Liver (tissue), 9 donors: ENCODE data around the gene PCDHGA9. TPM values are rescaled to one million over a fixed set of nuclear protein-coding genes. Genes with fewer than 3 reads are reported as not detected.
A peak's percentile ranks its signal among the peaks of the same experiment; 100 is the strongest.
"Not testable (repeated sequence)": the region's sequence is repeated elsewhere in the genome, so short reads cannot be mapped to it uniquely, and the experiment has no call there.

ENCODE experiments used
- DNase-seq: peaks from one replicate; pipeline ENCODE4 v3.0.0-alpha.2; 2017; ENCODE audit warnings: low spot score
- H3K27ac ChIP-seq, 2 donors: one replicate each; pipeline ENCODE4 v1.7.0; 2013; ENCODE audit warnings: inconsistent platforms in 2 of 2, low read length in 2 of 2, control low read depth in 1 of 2, low read depth in 1 of 2, mild to moderate bottlenecking in 1 of 2
- H3K27me3 ChIP-seq, 4 donors: one replicate each; pipeline versions ENCODE4 v1.6.1 to v1.7.0; 2013; ENCODE audit warnings: low read length in 3 of 4, inconsistent platforms in 1 of 4, mild to moderate bottlenecking in 1 of 4, moderate library complexity in 1 of 4; ENCODE audit not compliant: control insufficient read depth in 4 of 4, insufficient read depth in 4 of 4
- H3K36me3 ChIP-seq, 4 donors: one replicate each; pipeline versions ENCODE4 v1.6.1 to v1.7.0; 2013; ENCODE audit warnings: low read length in 3 of 4, mild to moderate bottlenecking in 3 of 4, low read depth in 1 of 4, moderate library complexity in 1 of 4; ENCODE audit not compliant: control insufficient read depth in 4 of 4, insufficient read depth in 3 of 4
- H3K4me1 ChIP-seq, 4 donors: one replicate each; pipeline versions ENCODE4 v1.6.1 to v1.7.0; 2013; ENCODE audit warnings: low read length in 3 of 4, mild to moderate bottlenecking in 3 of 4, moderate library complexity in 1 of 4; ENCODE audit not compliant: control insufficient read depth in 4 of 4, insufficient read depth in 4 of 4
- H3K4me3 ChIP-seq, 3 donors: one replicate each; pipeline versions ENCODE4 v1.6.1 to v1.7.0; 2013; ENCODE audit warnings: low read length in 3 of 3, control low read depth in 1 of 3, low read depth in 1 of 3, mild to moderate bottlenecking in 1 of 3
- H3K9ac ChIP-seq, 2 donors: one replicate each; pipeline ENCODE4 v1.7.0; 2013; ENCODE audit warnings: low read length in 2 of 2, mild to moderate bottlenecking in 2 of 2, moderate library complexity in 2 of 2, control low read depth in 1 of 2, low read depth in 1 of 2
- H3K9me3 ChIP-seq, 4 donors: one replicate each; pipeline versions ENCODE4 v1.6.1 to v1.7.0; 2013; ENCODE audit warnings: low read length in 3 of 4; ENCODE audit not compliant: control insufficient read depth in 4 of 4
- EGR1 ChIP-seq, 2 donors: IDR thresholded peaks; 2 replicates each; pipeline ENCODE4 v1.6.1; 2016 to 2018; ENCODE audit warnings: antibody characterized with exemption in 2 of 2, low read depth in 2 of 2
- HNF4A ChIP-seq, 2 donors: conservative IDR thresholded peaks; 2 replicates each; pipeline ENCODE4 v1.6.1; 2016; ENCODE audit warnings: antibody characterized with exemption in 2 of 2, mild to moderate bottlenecking in 2 of 2
- MAX ChIP-seq: IDR thresholded peaks from 2 replicates; pipeline ENCODE4 v1.6.1; 2016; ENCODE audit warnings: antibody characterized with exemption
- RAD21 ChIP-seq, 2 donors: IDR thresholded peaks; 2 replicates each; pipeline ENCODE4 v1.6.1; 2016; ENCODE audit warnings: antibody characterized with exemption in 2 of 2, mild to moderate bottlenecking in 2 of 2
- WGBS: extraction: QIAGEN DNeasy Blood & Tissue Kit; methylation state at CpG from one replicate; pipeline ENCODE4 v1.1.7; 2013; 5-methylcytosine and 5-hydroxymethylcytosine counted together
- polyA plus RNA-seq, 2 donors: library from polyadenylated mRNA; stranded (reverse) in 1 of 2; unstranded in 1 of 2; fragments of 200-250 nt in 1 of 2; fragments of >200 nt in 1 of 2; fragmentation: Nextera tagmentation in 1 of 2; extraction: Ambion mirVana in 1 of 2; gene quantifications; one replicate each; pipeline versions ENCODE4 v1.2.1 to v1.2.3, GENCODE V29; 2013 to 2015
- total RNA-seq, 2 donors: library from RNA; depleted of rRNA; stranded (reverse); fragments of >200 nt; gene quantifications; one replicate each; pipeline ENCODE4 v1.2.3, GENCODE V29; 2014
- TF ChIP-seq, protein P1 (sequence below): fragments of 150-350 bp; IDR thresholded peaks from 2 replicates; pipeline ENCODE4 v1.5.1; 2017; ENCODE audit warnings: improper control_type of control experiment, low read depth, low read length; ENCODE audit not compliant: missing input control
- donor health status: healthy.
- donor health status: healthy.
- donor health status: healthy.
- donor health status: healthy.
- donor health status: healthy.

PCDHGA9 gene
- total and polyA plus RNA-seq, 4 donors, result 0.11 to 2.8 (median 0.57) TPM

GRCh38 chr5:141387557-141388311 is 14.8 kb upstream of the PCDHGA9 start, which contains the start of gene PCDHGB4:
Gene PCDHGB4 (plus strand): TSS chr5:141387698. CDS start chr5:141387885, 187 bp downstream.
- 16% methylated on average over 22 of the region's 40 CpGs for WGBS
- peaks cover 37 to 88% (median 43%) of the 10 kb centered on the region in 4 donors for H3K9me3 ChIP-seq
- DNase-seq, H3K9ac ChIP-seq, H3K27me3 ChIP-seq, H3K27ac ChIP-seq, H3K4me1 ChIP-seq, H3K36me3 ChIP-seq: not testable (repeated sequence)
- TF ChIP-seq RAD21 (IDR thresholded peaks at IDR 0.05), result peak; percentile 47 to 62
- TF ChIP-seq, protein P1, sequence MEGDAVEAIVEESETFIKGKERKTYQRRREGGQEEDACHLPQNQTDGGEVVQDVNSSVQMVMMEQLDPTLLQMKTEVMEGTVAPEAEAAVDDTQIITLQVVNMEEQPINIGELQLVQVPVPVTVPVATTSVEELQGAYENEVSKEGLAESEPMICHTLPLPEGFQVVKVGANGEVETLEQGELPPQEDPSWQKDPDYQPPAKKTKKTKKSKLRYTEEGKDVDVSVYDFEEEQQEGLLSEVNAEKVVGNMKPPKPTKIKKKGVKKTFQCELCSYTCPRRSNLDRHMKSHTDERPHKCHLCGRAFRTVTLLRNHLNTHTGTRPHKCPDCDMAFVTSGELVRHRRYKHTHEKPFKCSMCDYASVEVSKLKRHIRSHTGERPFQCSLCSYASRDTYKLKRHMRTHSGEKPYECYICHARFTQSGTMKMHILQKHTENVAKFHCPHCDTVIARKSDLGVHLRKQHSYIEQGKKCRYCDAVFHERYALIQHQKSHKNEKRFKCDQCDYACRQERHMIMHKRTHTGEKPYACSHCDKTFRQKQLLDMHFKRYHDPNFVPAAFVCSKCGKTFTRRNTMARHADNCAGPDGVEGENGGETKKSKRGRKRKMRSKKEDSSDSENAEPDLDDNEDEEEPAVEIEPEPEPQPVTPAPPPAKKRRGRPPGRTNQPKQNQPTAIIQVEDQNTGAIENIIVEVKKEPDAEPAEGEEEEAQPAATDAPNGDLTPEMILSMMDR, result peak; percentile 39
- H3K4me3 ChIP-seq, result peak within 1 kb of the TSS; percentile 40 to 50 (median 48)

DNA sequence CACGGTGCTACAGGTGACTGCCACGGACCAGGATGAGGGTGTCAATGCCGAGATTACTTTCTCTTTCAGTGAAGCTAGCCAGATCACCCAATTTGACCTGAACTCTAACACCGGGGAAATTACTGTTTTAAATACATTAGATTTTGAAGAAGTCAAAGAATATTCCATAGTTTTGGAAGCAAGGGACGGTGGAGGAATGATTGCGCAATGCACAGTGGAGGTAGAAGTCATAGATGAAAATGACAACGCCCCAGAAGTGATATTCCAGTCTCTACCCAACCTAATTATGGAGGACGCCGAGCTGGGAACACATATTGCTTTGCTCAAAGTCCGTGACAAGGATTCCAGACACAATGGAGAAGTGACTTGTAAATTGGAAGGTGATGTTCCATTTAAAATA is 13.9 kb upstream of the PCDHGA9 start:
- 42% methylated on average over 10 of the region's 10 CpGs for WGBS
- TF ChIP-seq RAD21 (IDR thresholded peaks at IDR 0.05) (no peak), HNF4A (conservative IDR thresholded peaks at IDR 0.05) (no peak)
- no peak overlapping the region for H3K9ac ChIP-seq
- no peak overlapping the region for H3K27ac ChIP-seq
- DNase-seq, result no peak
- H3K27me3 ChIP-seq, result peaks cover 0 to 4% (median 0%) of the 10 kb centered on the region in 4 donors
- peaks cover 39 to 87% (median 42%) of the 10 kb centered on the region in 4 donors for H3K9me3 ChIP-seq
- H3K36me3 ChIP-seq, result peaks cover 0 to 6% (median 0%) of the 10 kb centered on the region in 4 donors
- H3K4me1 ChIP-seq, result peaks cover 0 to 4% (median 0%) of the 10 kb centered on the region in 4 donors
- peak overlapping the region; percentile 1 to 50 (median 48) for H3K4me3 ChIP-seq

- no peak overlapping the region for H3K27ac ChIP-seq
- H3K4me1 ChIP-seq, result peaks cover 0 to 4% (median 0%) of the 10 kb centered on the region in 4 donors
- peaks cover 40 to 85% (median 41%) of the 10 kb centered on the region in 4 donors for H3K9me3 ChIP-seq
- H3K27me3 ChIP-seq, result peaks cover 0 to 4% (median 0%) of the 10 kb centered on the region in 4 donors
- peaks cover 0 to 6% (median 0%) of the 10 kb centered on the region in 4 donors for H3K36me3 ChIP-seq
- no peak overlapping the region for H3K9ac ChIP-seq
- peak overlapping the region in 2 of 3 donors; percentile 42 to 44 for H3K4me3 ChIP-seq
- WGBS, result 36% methylated on average over 77 of the region's 77 CpGs
- TF ChIP-seq MAX, result no peak
- TF ChIP-seq EGR1 (IDR thresholded peaks at IDR 0.05; ENCODE audit: low read depth in 2 of 2), result no peak
- DNase-seq, result no peak
Observed at GRCh38 chr5:141389153-141390042, 13.2 kb upstream of the PCDHGA9 start.
